Fibroblast of lung (primary cell): ENCODE results near the gene NFASC. TPM values are rescaled to one million over a fixed set of nuclear protein-coding genes. Genes with fewer than 3 reads are reported as not detected.

Experiments used
- DNase-seq, 2 donors: peaks; one replicate each; pipeline versions ENCODE4 v3.0.0 to v3.0.0-alpha.2; 2010; ENCODE audit warnings: low read depth in 2 of 2
- H2AFZ ChIP-seq: 2 replicates; pipeline ENCODE4 v1.5.1; 2012; ENCODE audit warnings: low read length, control low read depth, inconsistent platforms
- H3K27ac ChIP-seq: 2 replicates; pipeline ENCODE4 v1.5.1; 2011; ENCODE audit warnings: low read length, control low read depth; ENCODE audit not compliant: insufficient read depth
- H3K27me3 ChIP-seq: 2 replicates; pipeline ENCODE4 v1.5.1; 2011; ENCODE audit warnings: mild to moderate bottlenecking, low read length; ENCODE audit not compliant: control insufficient read depth, insufficient read depth
- H3K36me3 ChIP-seq: 2 replicates; pipeline ENCODE4 v1.5.1; 2011; ENCODE audit warnings: low read length; ENCODE audit not compliant: control insufficient read depth, insufficient read depth
- H3K4me1 ChIP-seq: 2 replicates; pipeline ENCODE4 v1.5.1; 2011; ENCODE audit warnings: low read length; ENCODE audit not compliant: control insufficient read depth, insufficient read depth; ENCODE audit errors: extremely low read depth
- H3K4me2 ChIP-seq: 2 replicates; pipeline ENCODE4 v1.5.1; 2011; ENCODE audit warnings: low read length, control low read depth; ENCODE audit not compliant: insufficient read depth; ENCODE audit errors: extremely low read depth
- H3K4me3 ChIP-seq, 4 experiments: fragments of 200-600 bp in 1 of 4; sonication (generic) in 1 of 4; replicated peaks in 1 of 4; 2 replicates each; pipeline ENCODE4 v1.5.1; 2011 to 2016; ENCODE audit warnings: low read length in 4 of 4, low read depth in 3 of 4, mild to moderate bottlenecking in 3 of 4, control low read depth in 2 of 4, inconsistent platforms in 1 of 4, mixed read lengths in 1 of 4; ENCODE audit not compliant: insufficient read depth in 1 of 4; ENCODE audit errors: control extremely low read depth in 1 of 4
- H3K79me2 ChIP-seq: 2 replicates; pipeline ENCODE4 v1.5.1; 2012; ENCODE audit warnings: mild to moderate bottlenecking, low read length, inconsistent platforms; ENCODE audit not compliant: control insufficient read depth, insufficient read depth
- H3K9ac ChIP-seq: 2 replicates; pipeline ENCODE4 v1.5.1; 2011; ENCODE audit warnings: mild to moderate bottlenecking, low read length, control low read depth; ENCODE audit not compliant: insufficient read depth
- H3K9me3 ChIP-seq: 2 replicates; pipeline ENCODE4 v1.5.1; 2012; ENCODE audit warnings: low read depth, low read length; ENCODE audit not compliant: control insufficient read depth, insufficient read depth
- H4K20me1 ChIP-seq: 2 replicates; pipeline ENCODE4 v1.5.1; 2011; ENCODE audit warnings: low read length; ENCODE audit not compliant: control insufficient read depth, insufficient read depth; ENCODE audit errors: extremely low read depth
- CTCF ChIP-seq, 2 donors: IDR thresholded peaks in 1 of 2; conservative IDR thresholded peaks in 1 of 2; 1 replicate in 1 of 2; 2 replicates in 1 of 2; pipeline ENCODE4 v1.5.1; 2011 to 2012; ENCODE audit warnings: low read length in 2 of 2, control low read depth in 1 of 2, inconsistent platforms in 1 of 2, low read depth in 1 of 2, mild to moderate bottlenecking in 1 of 2
- EZH2 ChIP-seq: IDR thresholded peaks from 2 replicates; pipeline ENCODE4 v1.5.1; 2012; ENCODE audit warnings: low read length, control low read depth, mild to moderate bottlenecking; ENCODE audit errors: missing control alignments
- polyA plus RNA-seq, 2 donors: library from polyadenylated mRNA; depleted of rRNA in 1 of 2; stranded (reverse) in 1 of 2; unstranded in 1 of 2; fragments of >200 nt; gene quantifications; 2 replicates each; pipeline ENCODE4 v1.2.1, GENCODE V29; 2011 to 2012; ENCODE audit warnings: missing spikeins in 1 of 2
- total RNA-seq: library from RNA; depleted of rRNA; stranded (reverse); fragments of >200 nt; gene quantifications from 2 replicates; pipeline ENCODE4 v1.2.1, GENCODE V29; 2014

Gene NFASC
- total and polyA plus RNA-seq, 2 donors (not counting 1 experiment from before 2014, with no cell fraction given) = 13.4 to 16.5 TPM

DNA sequence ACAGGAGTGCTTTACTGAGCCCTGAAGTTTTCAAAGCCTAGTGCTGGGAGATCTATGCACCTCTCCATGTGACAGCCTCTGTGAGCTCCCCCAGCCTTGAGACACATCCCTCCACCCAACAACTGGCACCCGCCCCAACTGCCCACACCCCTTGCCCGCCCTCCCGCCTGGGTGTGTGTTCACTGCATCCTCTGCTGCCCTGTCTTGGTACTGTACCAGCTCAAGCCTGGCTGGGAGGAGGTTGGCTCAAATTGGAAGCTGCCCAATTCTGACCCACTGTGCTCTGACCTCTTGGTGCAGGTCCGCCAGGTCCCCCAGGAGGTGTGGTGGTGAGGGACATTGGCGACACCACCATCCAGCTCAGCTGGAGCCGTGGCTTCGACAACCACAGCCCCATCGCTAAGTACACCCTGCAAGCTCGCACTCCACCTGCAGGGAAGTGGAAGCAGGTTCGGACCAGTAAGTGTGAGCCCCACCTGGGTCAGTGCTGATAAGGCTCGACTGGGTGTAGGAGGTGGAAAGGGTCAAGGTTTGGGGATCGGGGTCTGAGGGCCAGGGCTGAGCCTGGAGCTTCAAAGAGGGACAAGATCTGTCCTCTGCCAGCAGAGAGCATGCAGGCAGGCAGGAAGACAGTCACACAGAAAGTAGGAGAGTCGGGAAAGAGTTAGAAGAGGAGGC, 195.6 kb downstream of the NFASC start:
- no peak for TF ChIP-seq CTCF (conservative IDR thresholded peaks at IDR 0.05 in 1 of 2, IDR thresholded peaks at IDR 0.05 in 1 of 2; ENCODE audit: low read depth in 1 of 2, low read length in 2 of 2)
- TF ChIP-seq EZH2 = no peak
- Histone ChIP-seq H3K9ac (no peak overlapping the region), H3K4me2 (no peak overlapping the region), H2AFZ (no peak overlapping the region), H3K4me1 (no peaks in the 10 kb centered on the region), H4K20me1 (no peaks in the 10 kb centered on the region), H3K27ac (no peak overlapping the region), H3K27me3 (no peaks in the 10 kb centered on the region), H3K4me3 (no peak overlapping the region), H3K9me3 (no peaks in the 10 kb centered on the region), H3K36me3 (no peaks in the 10 kb centered on the region), H3K79me2 (no peaks in the 10 kb centered on the region)
- DNase-seq = no peak

GRCh38 chr1:205067031-205067430, 196.4 kb downstream of the NFASC start:
- H3K27ac ChIP-seq = no peak overlapping the region
- H3K4me2 ChIP-seq = no peak overlapping the region
- H3K4me1 ChIP-seq = no peaks in the 10 kb centered on the region
- no peak overlapping the region for H3K4me3 ChIP-seq
- H4K20me1 ChIP-seq = no peaks in the 10 kb centered on the region
- no peaks in the 10 kb centered on the region for H3K36me3 ChIP-seq
- DNase-seq = no peak
- no peaks in the 10 kb centered on the region for H3K79me2 ChIP-seq
- no peak overlapping the region for H3K9ac ChIP-seq
- H3K9me3 ChIP-seq = no peaks in the 10 kb centered on the region
- H2AFZ ChIP-seq = no peak overlapping the region
- TF ChIP-seq CTCF (conservative IDR thresholded peaks at IDR 0.05 in 1 of 2, IDR thresholded peaks at IDR 0.05 in 1 of 2; ENCODE audit: low read depth in 1 of 2, low read length in 2 of 2) (no peak), EZH2 (no peak)
- no peaks in the 10 kb centered on the region for H3K27me3 ChIP-seq

GRCh38 chr1:205068001-205068400, 197.3 kb downstream of the NFASC start:
- H4K20me1 ChIP-seq = no peaks in the 10 kb centered on the region
- no peaks in the 10 kb centered on the region for H3K36me3 ChIP-seq
- H3K4me2 ChIP-seq = no peak overlapping the region
- no peak for DNase-seq
- no peak overlapping the region for H3K9ac ChIP-seq
- no peak overlapping the region for H3K27ac ChIP-seq
- no peaks in the 10 kb centered on the region for H3K27me3 ChIP-seq
- no peaks in the 10 kb centered on the region for H3K9me3 ChIP-seq
- no peaks in the 10 kb centered on the region for H3K79me2 ChIP-seq
- no peak overlapping the region for H2AFZ ChIP-seq
- no peak for TF ChIP-seq EZH2
- TF ChIP-seq CTCF (conservative IDR thresholded peaks at IDR 0.05 in 1 of 2, IDR thresholded peaks at IDR 0.05 in 1 of 2; ENCODE audit: low read depth in 1 of 2, low read length in 2 of 2) = no peak
- no peak overlapping the region for H3K4me3 ChIP-seq
- H3K4me1 ChIP-seq = no peaks in the 10 kb centered on the region
